HG03460 (cell line): ENCODE measurements around the gene TEKT5.
"Not testable (repeated sequence)": the region's sequence is repeated elsewhere in the genome, so short reads cannot be mapped to it uniquely, and the experiment has no call there.

Experiments used
- ATAC-seq: cut with Tn5 transposase; IDR thresholded peaks from one replicate; pipeline ENCODE4 v1.9.1; 2021; ENCODE audit not compliant: unreplicated experiment

The TEKT5 gene

DNA sequence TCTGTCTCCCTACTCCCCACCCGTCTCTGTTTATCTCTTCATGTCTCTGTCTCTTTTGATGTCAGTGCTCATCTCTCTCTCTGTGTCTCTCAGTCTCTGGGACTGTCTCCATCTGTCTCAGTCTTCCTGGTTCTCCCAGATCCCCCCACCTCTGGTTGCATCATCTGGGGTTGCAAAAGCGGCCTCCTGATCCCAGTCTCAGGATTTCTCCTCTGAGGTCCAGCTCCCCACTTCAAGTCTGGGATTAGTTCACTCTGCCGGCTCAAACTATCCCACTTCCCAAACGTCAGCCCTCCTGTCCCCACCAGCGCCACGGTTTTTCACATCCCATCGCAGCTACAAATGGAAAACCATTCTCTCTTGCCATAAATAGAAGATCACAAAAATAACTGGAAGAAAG lies 9.0 kb downstream of the TEKT5 start:
- no peak for ATAC-seq

DNA sequence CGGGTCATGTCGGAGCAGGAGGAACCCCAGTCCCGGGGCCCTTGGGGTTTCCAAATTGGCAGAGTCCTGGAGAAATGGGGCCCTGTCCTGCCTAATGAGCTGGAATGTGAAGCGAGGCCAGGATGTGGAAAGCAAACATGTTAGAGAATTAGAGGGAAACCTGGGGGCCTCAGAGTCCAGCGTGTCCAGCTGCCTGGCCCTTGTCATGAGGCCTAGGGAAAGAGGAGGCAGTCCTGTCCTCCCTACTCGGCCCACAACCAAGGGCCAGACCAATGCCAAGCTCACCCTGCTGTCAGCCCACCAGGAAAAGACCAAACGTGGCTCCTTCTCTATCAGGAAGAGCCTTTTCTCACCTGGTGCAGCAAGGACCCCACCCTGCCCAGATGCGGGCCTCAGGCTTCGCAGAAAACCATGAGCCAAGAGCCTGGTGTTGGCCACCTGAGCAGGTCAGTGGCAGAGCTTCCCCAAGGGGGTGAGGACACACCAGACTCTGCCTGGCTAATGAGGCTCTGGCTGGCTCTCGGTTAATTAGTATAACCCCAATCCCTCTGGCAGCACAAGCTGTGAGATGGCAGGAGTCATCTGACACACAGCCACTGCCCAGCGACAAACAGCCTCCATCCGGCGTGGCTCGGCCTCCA lies 10.1 kb downstream of the TEKT5 start:
- ATAC-seq, result no peak

DNA sequence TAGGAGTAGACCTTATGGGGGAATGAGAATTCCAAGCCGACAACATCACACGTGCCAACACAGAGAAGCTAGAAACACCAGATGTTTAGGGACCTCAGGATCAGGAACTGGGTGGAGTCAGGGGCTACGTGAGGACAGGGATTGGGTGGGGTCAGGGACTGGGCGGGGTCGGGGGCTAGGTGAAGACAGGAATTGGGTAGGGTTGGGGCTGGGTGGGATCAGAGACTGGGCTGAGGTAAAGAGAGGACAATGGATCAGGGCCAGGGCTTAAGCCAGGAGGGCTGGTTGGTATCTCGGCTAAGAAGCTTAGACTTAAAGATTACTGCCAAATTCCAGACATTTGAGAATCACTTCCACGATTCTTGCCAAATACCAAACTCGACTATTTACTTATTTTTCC lies 11.6 kb downstream of the TEKT5 start:
- ATAC-seq, result no peak

DNA sequence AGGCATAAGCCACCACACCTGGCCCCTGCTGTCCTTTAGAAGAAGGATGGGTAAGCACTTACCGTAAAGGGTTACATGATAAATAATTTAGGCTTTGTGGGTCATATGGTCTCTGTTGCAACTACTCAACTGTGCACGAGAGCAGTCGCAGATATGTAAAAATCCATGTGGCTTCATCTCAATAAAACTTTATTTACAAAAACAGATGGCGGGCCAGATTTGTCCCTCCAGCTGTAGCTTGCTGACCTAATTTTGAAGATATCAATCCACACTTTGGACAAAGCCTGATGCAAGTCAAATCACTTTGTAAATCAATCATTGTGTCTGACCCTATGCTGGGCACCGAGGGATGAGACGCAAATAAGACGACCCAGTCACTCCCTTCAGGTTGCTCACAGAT lies 12.1 kb downstream of the TEKT5 start:
- no peak for ATAC-seq

DNA sequence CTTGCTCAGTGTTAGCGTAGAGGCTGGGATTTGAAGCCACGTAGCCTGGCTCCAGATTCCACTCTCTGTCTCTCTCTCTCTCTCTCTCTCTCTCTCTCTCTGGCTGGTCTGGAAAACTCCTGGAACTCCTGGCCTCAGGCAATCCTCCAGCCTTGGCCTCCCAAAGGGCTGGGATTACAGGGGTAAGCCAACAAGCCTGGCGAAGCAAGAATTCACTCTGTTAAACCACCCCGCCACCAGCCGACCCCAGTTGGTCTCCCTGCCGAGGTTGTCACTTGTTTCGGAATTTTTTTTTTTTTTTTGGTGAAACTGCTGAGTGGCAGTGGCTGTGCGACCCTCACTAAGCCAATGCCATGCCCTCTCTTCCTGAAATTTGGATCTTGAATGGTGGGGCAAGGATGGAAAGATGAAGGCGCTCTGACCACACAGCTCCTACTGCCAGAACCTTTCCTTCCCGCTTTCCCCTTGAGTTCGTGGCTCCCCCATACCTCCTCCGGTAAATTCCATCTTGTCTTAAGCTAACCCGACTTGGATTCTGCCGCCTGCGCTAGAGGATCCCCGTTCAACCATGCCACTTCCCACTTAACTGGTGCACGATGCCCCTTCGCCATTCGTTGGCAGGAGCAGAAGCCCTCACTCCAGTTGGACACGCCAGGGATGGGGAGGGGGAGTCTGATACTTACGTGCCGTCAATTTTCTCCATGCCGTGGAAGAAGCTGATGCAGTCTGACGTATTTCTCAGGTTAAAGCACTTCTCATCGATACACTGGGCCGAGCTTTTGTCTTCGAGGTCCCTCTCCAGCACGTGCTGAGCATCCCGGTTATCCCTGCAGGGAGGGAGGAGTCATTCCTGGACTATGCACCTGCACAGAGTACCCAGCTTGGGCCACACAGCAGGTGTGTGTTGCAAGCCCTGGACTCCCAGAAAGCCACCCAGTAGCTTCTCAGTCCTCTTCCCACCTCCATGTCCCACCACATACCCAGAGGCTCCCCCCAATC lies 13.1 kb downstream of the TEKT5 start:
- ATAC-seq, result no peak

DNA sequence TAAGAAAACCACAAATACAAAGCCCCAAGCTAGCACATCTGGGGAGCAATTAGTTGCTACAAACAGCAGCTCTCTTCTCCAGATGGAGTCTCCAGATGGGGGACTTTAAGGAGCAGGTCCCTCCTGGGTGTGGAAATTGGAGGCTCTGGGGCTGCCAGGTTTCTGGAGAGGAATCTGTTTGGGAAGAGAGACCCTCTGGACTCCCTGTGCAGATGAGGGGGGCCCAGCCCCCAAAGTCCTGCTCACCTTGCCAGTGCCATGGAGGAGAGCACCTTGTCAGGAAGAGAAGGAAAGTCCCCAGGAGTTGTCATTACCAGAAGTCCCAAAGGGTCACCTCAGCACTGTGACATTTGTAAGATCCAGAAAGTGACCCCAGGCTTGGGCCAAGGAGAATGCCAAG lies 14.8 kb downstream of the TEKT5 start:
- no peak for ATAC-seq

DNA sequence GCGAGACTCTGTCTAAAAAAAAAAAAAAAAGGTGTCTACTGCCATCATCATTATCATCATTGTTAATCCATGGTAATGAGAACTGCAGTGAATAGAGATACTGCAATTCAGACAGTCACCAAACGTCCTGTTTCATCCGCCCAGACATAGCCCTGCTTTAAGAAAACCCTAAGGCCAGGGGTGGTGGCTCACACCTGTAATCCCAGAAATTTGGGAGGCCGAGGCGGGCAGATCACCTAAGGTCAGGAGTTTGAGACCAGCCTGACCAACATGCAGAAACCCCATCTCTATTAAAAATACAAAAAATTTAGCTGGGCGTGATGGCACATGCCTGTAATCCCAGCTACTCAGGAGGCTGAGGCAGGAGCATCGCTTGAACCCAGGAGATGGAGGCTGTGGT lies 15.3 kb downstream of the TEKT5 start:
- ATAC-seq, result not testable (repeated sequence)

DNA sequence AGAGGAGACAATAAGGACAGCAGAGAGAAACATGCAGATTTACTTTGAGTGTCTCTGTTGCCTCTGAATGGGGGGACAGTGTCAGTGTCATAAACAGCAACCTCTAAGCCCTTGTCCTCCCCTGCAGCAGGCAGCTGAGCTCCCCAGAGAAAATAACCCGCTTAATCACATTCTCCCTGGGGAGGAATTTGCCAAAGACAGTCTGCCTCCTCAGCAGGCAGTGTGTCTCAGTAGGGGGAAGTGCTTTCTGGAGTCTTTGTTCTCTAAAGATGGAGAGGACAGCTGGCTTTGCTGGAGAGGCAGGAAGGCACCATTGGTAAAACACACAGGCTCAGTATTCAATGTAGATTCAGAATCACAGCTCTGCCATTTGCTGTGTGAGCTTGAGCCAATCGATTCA lies 16.1 kb downstream of the TEKT5 start:
- ATAC-seq, result no peak

DNA sequence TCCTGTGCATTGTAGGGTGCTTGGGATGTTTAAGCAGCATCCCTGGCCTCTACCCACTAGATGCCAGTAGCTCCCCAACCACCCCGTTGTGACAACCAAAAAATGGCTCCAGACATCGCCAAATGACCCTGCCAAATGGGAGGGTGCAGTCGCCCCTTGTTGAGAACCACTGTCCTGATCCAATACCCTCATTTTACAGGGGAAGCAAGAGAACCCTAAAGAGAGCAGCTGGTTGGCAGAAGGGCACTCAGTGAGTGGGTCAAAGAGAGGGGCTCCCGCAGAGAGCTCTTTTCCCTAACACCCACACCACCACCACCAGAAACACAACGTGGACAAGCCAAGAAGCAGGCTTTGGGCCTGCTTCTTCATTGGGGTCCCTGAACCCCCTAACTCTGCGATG lies 18.4 kb downstream of the TEKT5 start:
- ATAC-seq, result no peak

DNA sequence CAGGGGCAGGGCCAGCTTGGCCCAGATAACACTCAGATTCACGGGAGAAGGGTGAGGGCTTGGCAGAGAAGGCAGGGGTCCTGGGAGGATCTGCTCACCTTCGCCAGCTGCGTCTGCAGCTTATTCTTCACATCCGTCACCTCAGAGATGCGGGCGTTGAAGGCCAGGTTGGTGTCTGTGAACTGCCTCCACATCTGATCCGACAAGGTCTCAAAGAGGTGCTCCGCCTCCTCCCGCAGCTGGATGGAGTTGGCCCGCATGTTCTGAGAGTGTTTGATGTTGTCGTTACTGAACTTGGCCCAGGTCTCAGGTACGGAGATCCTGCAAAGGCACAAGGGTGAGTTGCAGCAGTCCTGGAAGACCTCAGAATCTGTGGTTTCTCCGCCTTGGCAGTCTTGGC lies 18.9 kb downstream of the TEKT5 start:
- ATAC-seq, result no peak

DNA sequence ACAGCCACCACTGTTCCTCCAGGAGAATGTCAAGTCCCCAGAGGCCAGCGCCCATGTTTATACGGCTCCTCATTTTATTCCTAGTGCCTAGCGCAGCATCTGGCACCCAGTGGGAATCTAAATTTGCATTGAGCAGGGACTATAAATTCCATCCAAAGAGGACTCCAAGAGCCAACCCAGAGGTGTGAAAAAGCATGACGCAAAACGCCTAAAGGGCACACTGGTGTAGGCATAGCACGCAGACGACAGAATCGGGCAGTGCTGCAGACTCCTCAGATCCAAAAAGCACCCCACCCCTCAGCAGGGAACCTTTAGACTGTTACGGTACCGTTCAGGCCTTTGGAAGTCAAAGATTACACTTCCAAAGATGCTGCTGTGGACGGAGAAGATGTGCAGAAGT lies 19.5 kb downstream of the TEKT5 start:
- no peak for ATAC-seq

DNA sequence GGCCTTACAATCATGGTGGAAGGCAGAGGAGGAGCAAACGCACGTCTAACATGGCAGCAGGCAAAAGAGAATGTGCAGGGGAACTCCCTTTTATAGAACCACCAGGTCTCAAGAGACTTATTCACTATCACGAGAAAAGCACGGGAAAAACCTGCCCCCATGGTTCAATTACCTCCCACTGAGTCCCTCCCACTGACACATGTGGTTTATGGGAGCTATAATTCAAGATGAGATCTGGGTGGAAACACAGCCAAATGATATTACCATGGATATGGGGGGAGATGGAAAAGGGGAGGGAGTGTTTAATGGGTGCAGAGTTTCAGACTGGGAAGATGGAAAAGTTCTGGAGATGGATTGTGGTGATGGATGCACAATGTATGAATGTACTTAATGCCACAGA lies 23.0 kb downstream of the TEKT5 start:
- ATAC-seq, result no peak

DNA sequence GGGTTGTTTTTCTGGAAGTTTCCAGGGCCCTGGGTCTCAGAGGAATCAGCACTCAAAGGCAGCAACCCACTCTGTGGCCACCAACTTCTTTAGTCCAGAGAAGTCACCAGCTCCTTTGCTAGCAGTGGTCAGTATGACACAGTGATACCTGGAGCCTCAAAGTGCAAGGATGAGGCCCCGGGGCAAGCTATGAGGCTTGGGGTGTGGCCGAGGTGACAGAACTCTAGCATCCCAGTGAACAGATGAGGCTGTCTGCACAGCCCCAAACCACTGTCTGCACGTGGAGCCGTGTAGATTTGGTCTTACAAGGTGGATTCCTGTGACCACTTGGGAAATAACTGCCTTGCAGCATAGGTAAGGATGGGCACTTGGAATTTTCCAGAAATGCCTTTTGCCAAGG lies 24.9 kb downstream of the TEKT5 start:
- ATAC-seq, result no peak

DNA sequence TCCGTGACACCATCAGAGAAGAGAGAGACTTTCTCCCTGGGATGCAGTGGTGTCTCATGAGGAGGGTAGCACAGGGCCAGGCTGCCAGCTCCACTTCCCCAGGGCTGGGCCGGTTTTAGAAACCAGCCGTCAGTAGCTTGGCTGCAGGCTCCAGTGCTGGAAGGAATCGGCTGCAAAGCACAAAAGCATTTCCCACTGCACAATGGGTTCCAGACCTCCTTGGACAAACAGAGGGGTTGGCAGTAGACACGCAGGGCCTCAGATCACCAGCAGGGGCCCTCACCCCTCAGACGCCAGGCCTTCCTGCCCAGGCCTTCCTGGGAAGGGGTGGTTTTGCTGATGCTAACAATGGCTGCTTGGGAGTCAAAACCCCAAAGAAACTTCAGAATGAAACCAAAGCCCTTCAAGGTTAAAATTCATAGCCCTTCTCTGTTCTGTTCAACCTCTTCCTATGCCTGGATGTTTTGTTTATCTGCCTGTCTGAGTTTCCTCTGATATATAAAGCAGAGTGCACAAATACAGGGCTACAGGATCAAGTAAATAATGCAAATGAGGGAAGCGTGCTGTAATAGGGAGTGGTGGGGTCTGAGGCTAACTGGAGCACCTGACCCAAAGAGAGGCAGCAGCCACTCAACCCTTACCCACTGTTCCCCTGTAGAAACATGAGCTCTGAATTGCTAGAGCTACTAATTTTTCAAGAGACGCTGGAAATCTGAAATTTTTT lies 26.2 kb downstream of the TEKT5 start:
- no peak for ATAC-seq

DNA sequence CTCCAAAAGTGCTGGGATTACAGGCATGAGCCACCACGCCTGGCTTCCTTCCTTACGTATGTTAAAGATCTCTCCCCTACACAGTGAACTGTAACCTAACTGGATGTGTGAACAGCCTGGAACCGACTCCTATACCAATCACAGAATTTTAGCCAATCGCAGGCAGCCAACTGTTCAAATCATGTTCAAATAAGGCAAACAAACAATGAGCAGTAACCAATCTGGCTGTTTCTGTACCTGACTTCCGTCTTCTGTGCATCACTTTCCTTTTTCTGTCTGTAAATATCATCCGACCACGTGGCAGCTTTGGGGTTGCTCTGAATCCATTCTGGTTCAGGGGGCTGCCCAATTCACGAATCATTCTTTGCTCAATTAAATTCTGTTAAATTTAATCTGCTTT lies 27.5 kb downstream of the TEKT5 start:
- ATAC-seq, result no peak

DNA sequence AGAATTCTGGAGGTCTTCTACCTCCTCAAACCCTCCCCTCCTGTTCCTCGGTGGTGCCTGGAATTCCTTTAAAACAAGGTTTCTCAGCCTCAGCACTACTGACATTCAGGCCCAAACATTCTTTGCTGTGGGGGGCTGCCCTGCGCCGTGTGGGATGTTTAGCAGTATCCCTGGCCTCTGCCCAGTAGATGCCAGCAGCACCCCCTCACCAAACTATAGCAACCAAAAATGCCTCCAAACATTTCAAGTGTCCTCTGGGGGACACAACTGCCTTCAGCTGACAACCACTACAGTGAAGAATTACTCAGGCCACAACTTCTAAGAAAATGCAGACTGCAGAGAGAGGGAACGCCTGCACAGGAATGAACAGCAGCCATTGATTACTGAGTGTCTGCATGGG lies 28.4 kb downstream of the TEKT5 start:
- ATAC-seq, result no peak

DNA sequence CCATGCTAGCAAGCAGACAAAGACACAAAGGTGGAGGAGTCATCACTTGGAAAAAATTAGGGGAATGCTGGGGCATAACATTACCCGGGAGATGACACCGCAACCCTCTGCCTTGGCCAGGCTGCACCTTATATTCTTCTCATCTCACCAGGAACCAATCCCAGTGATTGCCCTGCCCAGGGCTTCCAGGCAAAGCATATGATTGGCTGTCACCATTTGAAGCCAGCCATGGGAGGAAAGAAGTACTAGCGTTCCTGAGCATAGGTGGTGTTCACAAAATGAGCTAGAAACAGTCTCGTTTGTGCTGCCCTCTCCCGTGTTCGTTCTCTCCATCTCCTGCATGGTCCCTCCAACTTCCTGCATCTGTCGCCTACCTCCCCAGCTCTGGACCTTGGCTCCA lies 29.6 kb downstream of the TEKT5 start:
- no peak for ATAC-seq

DNA sequence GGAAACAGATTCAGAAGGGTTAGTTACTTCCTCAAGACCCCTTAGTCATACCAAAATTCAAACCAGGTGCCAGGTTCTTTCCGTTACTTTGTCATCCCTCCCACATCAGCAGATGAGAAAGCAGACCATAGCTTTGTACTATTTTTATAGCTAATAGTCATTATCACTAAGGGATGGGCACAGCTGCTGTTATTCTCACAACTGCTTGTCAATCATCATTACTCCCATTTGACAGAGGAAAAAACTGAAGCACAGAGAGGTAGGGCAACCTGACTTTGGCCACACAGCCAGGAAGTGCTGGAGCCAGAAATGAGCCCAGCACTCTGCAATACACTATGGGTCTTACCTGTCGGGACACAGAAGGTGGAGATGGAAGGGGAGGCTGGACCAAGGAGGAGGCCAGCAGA lies 30.0 kb downstream of the TEKT5 start:
- ATAC-seq, result no peak

DNA sequence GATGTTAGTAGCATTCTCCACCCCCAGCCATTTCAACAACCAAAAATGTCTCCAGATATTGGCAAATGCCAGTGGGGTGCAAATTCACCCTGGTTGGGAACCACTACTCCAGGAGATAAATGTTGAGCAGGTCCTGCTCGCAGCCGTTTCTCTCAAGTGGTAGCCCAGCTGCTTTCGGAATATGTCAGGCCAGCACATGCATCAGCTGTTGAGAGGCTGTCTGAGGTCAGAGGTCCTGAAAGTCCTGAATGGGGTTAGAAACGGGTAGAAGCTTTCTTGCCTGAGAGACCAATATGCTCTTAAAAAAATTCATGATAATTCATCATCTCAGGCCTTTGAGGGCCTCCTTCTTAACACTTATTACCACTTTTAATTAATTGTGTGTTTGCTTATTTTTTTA lies 31.0 kb downstream of the TEKT5 start:
- ATAC-seq, result no peak

DNA sequence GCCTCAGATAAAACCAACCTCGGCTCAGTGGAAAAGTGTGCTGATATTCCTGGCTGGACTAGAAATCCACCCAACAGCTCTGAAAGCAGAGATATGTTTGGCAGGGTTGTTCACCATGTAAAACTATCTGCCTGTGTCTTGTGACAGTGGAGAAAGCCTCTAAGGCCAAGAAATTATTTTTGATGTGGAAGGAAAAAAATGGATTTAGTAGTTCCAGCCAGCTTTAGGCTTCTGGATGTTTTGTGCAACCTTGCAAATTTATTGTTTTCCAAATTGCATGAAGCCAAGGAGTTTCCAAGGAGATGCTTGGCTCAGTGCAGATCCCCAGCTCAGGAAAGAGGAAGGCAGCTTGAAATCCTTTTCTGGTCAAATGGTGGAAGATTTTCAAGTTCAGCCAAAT lies 31.6 kb downstream of the TEKT5 start:
- ATAC-seq, result no peak

DNA sequence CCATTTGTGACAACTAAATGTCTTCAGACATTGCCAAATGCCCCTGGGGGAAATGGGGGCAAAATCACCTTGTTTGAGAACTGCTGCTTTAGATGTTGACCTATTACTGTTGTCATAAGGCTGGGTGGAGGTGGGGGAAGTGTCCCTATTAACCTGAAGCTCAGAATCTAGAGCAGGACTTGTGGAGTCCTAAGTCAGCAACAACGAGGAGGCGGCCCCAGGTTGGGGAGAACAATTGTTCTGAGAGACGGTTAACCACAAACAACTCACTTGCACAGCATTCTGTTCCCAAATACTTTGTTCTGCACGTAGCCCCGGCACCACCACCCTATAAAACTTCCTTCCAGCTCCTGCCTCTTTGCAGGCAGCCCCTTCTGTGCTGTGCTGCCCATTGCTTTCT lies 32.5 kb downstream of the TEKT5 start:
- ATAC-seq, result no peak

DNA sequence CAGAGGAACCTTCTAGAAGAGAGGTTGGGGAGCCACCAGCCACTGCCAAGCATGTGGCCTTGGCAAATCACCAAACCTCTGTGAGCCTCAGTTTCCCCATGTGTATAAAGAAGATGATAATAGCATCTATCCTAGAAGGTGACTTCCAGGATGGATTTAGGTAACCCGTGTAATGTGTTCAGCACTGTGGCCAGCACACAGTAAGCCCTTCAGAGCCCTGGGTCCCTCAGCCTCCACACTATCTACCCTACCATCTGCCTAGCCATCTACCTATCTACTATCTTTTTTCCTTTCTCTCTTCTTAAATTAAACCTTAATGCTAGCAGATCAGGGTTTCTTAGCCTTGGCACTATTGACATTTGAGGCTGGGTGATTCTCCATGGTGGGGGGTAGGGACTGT lies 33.0 kb downstream of the TEKT5 start:
- no peak for ATAC-seq
